Measurements from ENCODE around the gene AP2A1.

DNA sequence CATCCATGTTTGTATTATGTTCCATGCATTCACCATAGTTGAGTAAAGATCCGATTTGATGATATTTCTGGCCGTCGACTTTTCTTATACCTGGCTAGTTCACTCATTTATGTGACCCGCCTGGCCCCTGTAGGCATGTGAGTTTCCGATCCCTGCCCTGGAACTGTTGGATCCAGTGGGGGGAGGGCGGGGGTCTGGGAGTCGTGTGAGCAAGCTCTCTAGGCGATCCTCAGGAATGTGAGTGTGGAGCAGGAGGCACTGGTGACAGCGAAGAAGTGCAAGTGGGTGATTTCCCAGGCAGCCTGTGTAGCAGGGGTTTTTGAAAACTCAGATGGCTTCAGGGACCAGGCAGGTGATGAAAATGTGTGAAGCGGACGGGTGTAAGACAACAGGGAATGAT, 73.5 kb downstream of the AP2A1 start:
- TF ChIP-seq CTCF (IDR thresholded peaks at IDR 0.05), result no peak
- TF ChIP-seq ZFX (IDR thresholded peaks at IDR 0.05; ENCODE audit: borderline replicate concordance), result no peak
